K562 (cell line): ENCODE data around the gene MED22. TPM values are rescaled to one million over a fixed set of nuclear protein-coding genes. Genes with fewer than 3 reads are reported as not detected.

Experiments used
- ATAC-seq: fragments of 200-7000 bp; cut with Tn5 transposase; 3 replicates; pipeline ENCODE4 v1.9.1; 2020; ENCODE audit warnings: moderate library complexity
- BruUV-seq: library from RNA; stranded (reverse); fragments of 400-500 nt; replicated peaks from 2 replicates; lab custom pipeline; 2021; lab: Mats Ljungman, UMichigan
- CTCF ChIA-PET: fragments of 300-600 bp; formaldehyde crosslinking; extraction: SDS; loops from one replicate; lab custom pipeline; 2021; ENCODE audit warnings: low intra/inter-chr PET ratio; lab: Yijun Ruan, JAX
- POLR2A ChIA-PET: fragments of 300-600, 350-650 bp; sonication (Branson Sonifier 250); formaldehyde crosslinking; extraction: SDS; loops from one replicate; lab custom pipeline; 2021; ENCODE audit warnings: antibody characterized with exemption, inconsistent platforms; lab: Yijun Ruan, JAX
- DNase-seq, 4 experiments: peaks; one replicate each; pipeline versions ENCODE4 v3.0.0 to v3.0.0-alpha.2; 2011 to 2018; ENCODE audit warnings: low spot score in 3 of 4, mixed read lengths in 3 of 4; ENCODE audit errors: extremely low read depth in 1 of 4
- FAIRE-seq: peaks from 2 replicates; lab custom pipeline; 2011; peaks lifted over from hg19 to GRCh38; lab: Jason Lieb, UNC
- H2AFZ ChIP-seq: 2 replicates; pipeline ENCODE4 v1.6.0; 2011; ENCODE audit warnings: low read depth, low read length, control low read depth, inconsistent platforms
- H3K27ac ChIP-seq: fragments of 200-600 bp; 3 replicates; pipeline ENCODE4 v1.8.0; 2011; ENCODE audit warnings: low read depth, mild to moderate bottlenecking, control low read depth, inconsistent platforms, low read length, moderate library complexity, mixed read lengths; ENCODE audit errors: extremely low read depth
- H3K27me3 ChIP-seq, 2 experiments: fragments of 300-600 bp in 1 of 2; 2 replicates in 1 of 2; 3 replicates in 1 of 2; pipeline versions ENCODE4 v1.6.0 to v1.8.0; 2011; ENCODE audit warnings: inconsistent platforms in 2 of 2, low read length in 2 of 2, mild to moderate bottlenecking in 1 of 2, mixed read lengths in 1 of 2, moderate library complexity in 1 of 2; ENCODE audit not compliant: control insufficient read depth in 2 of 2, insufficient read depth in 2 of 2
- H3K36me3 ChIP-seq: fragments of 300-600 bp; 3 replicates; pipeline ENCODE4 v1.8.0; 2011; ENCODE audit warnings: mild to moderate bottlenecking, low read length, inconsistent platforms; ENCODE audit not compliant: control insufficient read depth, insufficient read depth
- H3K4me1 ChIP-seq, 2 experiments: fragments of 200-600 bp in 1 of 2; replicated peaks in 1 of 2; 2 replicates in 1 of 2; 3 replicates in 1 of 2; pipeline versions ENCODE4 v1.5.1 to v1.8.0; 2011; ENCODE audit warnings: inconsistent platforms in 2 of 2, low read length in 2 of 2, mild to moderate bottlenecking in 1 of 2, mixed read lengths in 1 of 2, moderate library complexity in 1 of 2; ENCODE audit not compliant: control insufficient read depth in 2 of 2, insufficient read depth in 2 of 2
- H3K4me2 ChIP-seq: 2 replicates; pipeline ENCODE4 v1.6.1; 2011; ENCODE audit warnings: low read length, control low read depth, inconsistent platforms, mixed read lengths; ENCODE audit not compliant: insufficient read depth
- H3K4me3 ChIP-seq: fragments of 200-600 bp; sonication (generic), shearing (Covaris generic); 2 replicates; pipeline ENCODE4 v1.5.1; 2016; ENCODE audit warnings: control low read depth, inconsistent platforms
- H3K79me2 ChIP-seq: fragments of 200-600 bp; 3 replicates; pipeline ENCODE4 v1.8.0; 2011; ENCODE audit warnings: low read length, inconsistent platforms; ENCODE audit not compliant: control insufficient read depth, insufficient read depth
- H3K9ac ChIP-seq, 2 experiments: 2 replicates each; pipeline versions ENCODE4 v1.6.0 to v1.6.1; 2011; ENCODE audit warnings: low read depth in 2 of 2, low read length in 2 of 2, control low read depth in 1 of 2, inconsistent platforms in 1 of 2, mild to moderate bottlenecking in 1 of 2, mixed read lengths in 1 of 2; ENCODE audit not compliant: insufficient read depth in 1 of 2
- H3K9me1 ChIP-seq: one replicate; pipeline ENCODE4 v1.6.0; 2011; ENCODE audit warnings: inconsistent platforms, mild to moderate bottlenecking, low read length, moderate library complexity; ENCODE audit not compliant: control insufficient read depth, insufficient read depth
- H3K9me3 ChIP-seq: replicated peaks from 2 replicates; pipeline ENCODE4 v1.5.1; 2011; ENCODE audit warnings: low read depth, low read length, inconsistent platforms; ENCODE audit not compliant: control insufficient read depth, insufficient read depth
- H4K20me1 ChIP-seq: replicated peaks from 2 replicates; pipeline ENCODE4 v1.6.1; 2011; ENCODE audit warnings: low read length, inconsistent platforms, mixed read lengths; ENCODE audit not compliant: control insufficient read depth, insufficient read depth
- BCL6 ChIP-seq: fragments of 250-450 bp; sonication (Bioruptor Pico); IDR thresholded peaks from 2 replicates; pipeline ENCODE4 v1.4.0; 2020
- E4F1 ChIP-seq: fragments of 250-450 bp; sonication (Bioruptor Pico); IDR thresholded peaks from 2 replicates; pipeline ENCODE4 v1.5.0; 2021; ENCODE audit warnings: mild to moderate bottlenecking, borderline replicate concordance
- FOXK2 ChIP-seq, 2 experiments: fragments of 450-650 bp; IDR thresholded peaks in 1 of 2; conservative IDR thresholded peaks in 1 of 2; 2 replicates each; pipeline ENCODE4 v1.6.1; 2016; ENCODE audit warnings: low read depth in 2 of 2, mild to moderate bottlenecking in 1 of 2
- MTA1 ChIP-seq: fragments of 450-650 bp; IDR thresholded peaks from 2 replicates; pipeline ENCODE4 v1.6.1; 2017; ENCODE audit warnings: borderline replicate concordance
- NFE2L1 ChIP-seq: fragments of 450-650 bp; IDR thresholded peaks from 2 replicates; pipeline ENCODE4 v1.6.1; 2016; ENCODE audit warnings: missing genetic modification characterization, low read depth, mild to moderate bottlenecking, missing compliant biosample characterization, moderate library complexity, borderline replicate concordance
- NR2F6 ChIP-seq: fragments of 450-650 bp; formaldehyde crosslinking; IDR thresholded peaks from 2 replicates; pipeline ENCODE4 v1.4.0; 2020; ENCODE audit warnings: mild to moderate bottlenecking
- PTBP1 ChIP-seq: fragments of 200-400 bp; formaldehyde crosslinking; IDR thresholded peaks from 2 replicates; pipeline ENCODE4 v1.6.1; 2017; ENCODE audit warnings: low read depth, low read length
- SLC30A9 ChIP-seq: fragments of 250-450 bp; sonication (Bioruptor Pico); IDR thresholded peaks from 2 replicates; pipeline ENCODE4 v1.8.0; 2022; ENCODE audit warnings: mild to moderate bottlenecking, moderate library complexity
- TGIF2 ChIP-seq: sonication (generic); formaldehyde crosslinking; IDR thresholded peaks from 2 replicates; pipeline ENCODE4 v1.8.1; 2022; ENCODE audit warnings: mild to moderate bottlenecking, missing genetic modification reagents, moderate library complexity
- TSC22D4 ChIP-seq: fragments of 450-650 bp; IDR thresholded peaks from 2 replicates; pipeline ENCODE4 v1.6.1; 2016; ENCODE audit warnings: missing genetic modification characterization, missing biosample characterization, control low read depth
- U2AF1 ChIP-seq: fragments of 200-400 bp; formaldehyde crosslinking; optimal IDR thresholded peaks from 2 replicates; pipeline ENCODE3; 2017; ENCODE audit warnings: mild to moderate bottlenecking, low read depth, low read length, moderate library complexity
- WHSC1 ChIP-seq: IDR thresholded peaks from one replicate; pipeline ENCODE4 v1.6.1; 2012; ENCODE audit warnings: low read length, control low read depth, inconsistent platforms
- YY1 ChIP-seq, 3 experiments: IDR thresholded peaks; 2 replicates each; pipeline ENCODE4 v1.6.1; 2011; ENCODE audit warnings: low read length in 2 of 3, mild to moderate bottlenecking in 2 of 3, moderate library complexity in 2 of 3, borderline replicate concordance in 1 of 3, control low read depth in 1 of 3, low read depth in 1 of 3; ENCODE audit not compliant: insufficient read depth in 3 of 3, insufficient replicate concordance in 2 of 3, control insufficient read depth in 1 of 3, insufficient read length in 1 of 3; ENCODE audit errors: extremely low read depth in 1 of 3
- ZKSCAN8 ChIP-seq: fragments of 200-800 bp; sonication (Bioruptor generic); IDR thresholded peaks from 2 replicates; pipeline ENCODE4 v1.6.1; 2016; ENCODE audit warnings: missing genetic modification characterization, missing compliant biosample characterization
- ZNF274 ChIP-seq: IDR thresholded peaks from 2 replicates; pipeline ENCODE4 v1.6.1; 2011; ENCODE audit warnings: low read depth, mild to moderate bottlenecking, low read length, moderate library complexity, borderline replicate concordance
- ZNF785 ChIP-seq: fragments of 250-450 bp; sonication (Bioruptor Pico); IDR thresholded peaks from 2 replicates; pipeline ENCODE4 v1.4.0; 2020; ENCODE audit warnings: mild to moderate bottlenecking
- WGBS: fragments of 100-300 bp; shearing (Covaris generic); methylation state at CpG from one replicate; pipeline ENCODE4 v1.1.6; 2016; ENCODE audit warnings: low coverage, mixed read lengths; ENCODE audit not compliant: insufficient coverage; ENCODE audit errors: missing lambda C conversion rate; 5-methylcytosine and 5-hydroxymethylcytosine counted together
- in situ Hi-C: fragments of 300-500 bp; cut with MboI; formaldehyde crosslinking; loops from 4 replicates; pipeline ENCODE4 v1.15.0; 2018; ENCODE audit warnings: inconsistent platforms, mixed read lengths
- intact Hi-C: fragments of 100-400 bp; cut with micrococcal nuclease; formaldehyde crosslinking; loops from 2 replicates; pipeline ENCODE4 v1.14.2; 2022
- polyA plus RNA-seq, 8 experiments: library from polyadenylated mRNA; depleted of rRNA in 4 of 8; stranded (reverse) in 5 of 8; unstranded in 3 of 8; fragments of >200 nt; fragmentation: Nextera tagmentation in 2 of 8; fragmentation: Illumina TruSeq in 1 of 8; extraction: Ambion mirVana in 2 of 8; extraction: Trizol in 1 of 8; gene quantifications; 2 replicates each; pipeline versions ENCODE4 v1.2.1 to v1.2.3, GENCODE V29; 2011 to 2014; ENCODE audit warnings: inconsistent platforms in 1 of 8, missing spikeins in 1 of 8
- total RNA-seq, 7 experiments: library from RNA; depleted of rRNA in 6 of 7; stranded (reverse); fragments of >200 nt in 6 of 7; fragmentation: Illumina TruSeq in 2 of 7; extraction: Trizol in 2 of 7; gene quantifications; 2 replicates each; pipeline versions ENCODE4 v1.2.1 to v1.2.3, GENCODE V29; 2011 to 2021; ENCODE audit warnings: low replicate concordance in 1 of 7
- TF ChIP-seq, protein P1 (sequence below), 2 experiments: fragments of 450-650 bp; conservative IDR thresholded peaks; 2 replicates each; pipeline ENCODE4 v1.6.1; 2017; ENCODE audit warnings: mild to moderate bottlenecking in 2 of 2, moderate library complexity in 2 of 2

Gene MED22
- total and polyA plus RNA-seq, 9 of the 15 experiments (the other 6 are each of a cell fraction or from before 2014, with no cell fraction given): 0.73 to 35.6 (median 22.3) TPM

DNA sequence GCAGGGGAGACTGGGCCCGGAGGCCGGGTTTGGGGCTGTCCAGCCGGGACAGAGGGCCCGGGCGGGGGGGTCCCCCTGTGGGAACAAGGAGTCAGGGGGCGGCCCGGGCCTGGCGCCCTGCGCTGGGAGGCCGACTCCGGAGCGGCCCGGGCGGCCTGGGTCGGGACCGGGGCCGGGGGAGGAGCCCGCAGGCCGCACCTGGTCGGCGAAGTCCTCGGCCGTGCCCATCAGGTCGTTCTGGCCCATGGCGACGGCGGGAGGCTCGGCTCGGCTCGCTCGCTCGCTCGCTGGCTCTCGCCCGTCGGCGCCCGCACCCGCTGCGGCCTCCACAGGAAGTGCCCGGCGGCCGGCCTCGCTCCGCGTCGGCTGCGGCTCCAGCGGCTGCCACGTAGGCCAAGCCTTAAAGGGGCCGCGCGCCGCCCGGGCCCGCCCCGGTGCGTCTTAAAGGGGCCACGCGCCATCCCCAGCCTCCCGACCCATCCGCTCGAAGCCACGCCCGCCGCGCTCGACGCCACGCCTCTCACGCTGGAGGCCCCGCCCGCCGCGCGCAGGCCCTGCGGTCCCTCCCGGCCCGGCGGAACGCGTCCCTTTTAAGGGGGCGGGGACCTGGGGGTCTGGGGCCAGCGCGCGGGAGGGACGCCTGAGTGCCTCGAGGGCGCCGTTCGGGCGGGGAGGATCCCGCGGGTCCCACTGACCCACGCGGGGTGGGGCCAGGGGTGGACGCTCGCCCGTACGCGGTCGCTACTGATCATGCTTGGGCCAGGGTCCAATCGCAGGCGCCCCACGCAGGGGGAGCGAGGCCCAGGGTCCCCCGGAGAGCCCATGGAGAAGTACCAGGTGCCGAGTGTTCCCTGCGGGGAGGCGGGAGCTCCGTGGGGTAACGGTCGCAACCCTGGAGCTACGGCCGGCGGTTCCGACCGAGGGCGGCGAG, 28.1 kb upstream of the MED22 start, which contains the start of the genes STKLD1 and SURF4:
TSS of gene STKLD1 (plus strand) at position 643 of the 931 bp plus-strand sequence. CDS start at position 751, 108 bp downstream.
TSS of gene SURF4 (minus strand) at position 337 of the 931 bp plus-strand sequence. CDS start at position 246, 91 bp downstream.
- under 1% methylated on average over 61 of the region's 120 CpGs for WGBS
- in situ Hi-C loops: no loop called here
- TF ChIP-seq NR2F6 (no peak), E4F1 (CRISPR knock-in tag) (no peak), SLC30A9 (CRISPR knock-in tag) (no peak), TSC22D4 (tag) (no peak), NFE2L1 (tag) (no peak), TGIF2 (CRISPR knock-in tag) (peak; percentile 91; the same call in 1 of the 2 replicates), FOXK2 (conservative IDR thresholded peaks at IDR 0.05 in 1 of 2, IDR thresholded peaks at IDR 0.05 in 1 of 2; ENCODE audit: low read depth in 2 of 2) (no peak), ZNF274 (no peak), YY1 (IDR thresholded peaks at IDR 0.05; ENCODE audit: borderline replicate concordance in 1 of 3, control insufficient read depth in 1 of 3, extremely low read depth in 1 of 3, insufficient read depth in 3 of 3, insufficient read length in 1 of 3, insufficient replicate concordance in 2 of 3, low read depth in 1 of 3, low read length in 2 of 3) (peak in 2 of 3 experiments; percentile 71 to 72), BCL6 (no peak), ZNF785 (CRISPR knock-in tag) (no peak), U2AF1 (peak; percentile 59), ZKSCAN8 (CRISPR knock-in tag) (no peak), PTBP1 (no peak), MTA1 (no peak), WHSC1 (no peak)
- TF ChIP-seq, protein P1, sequence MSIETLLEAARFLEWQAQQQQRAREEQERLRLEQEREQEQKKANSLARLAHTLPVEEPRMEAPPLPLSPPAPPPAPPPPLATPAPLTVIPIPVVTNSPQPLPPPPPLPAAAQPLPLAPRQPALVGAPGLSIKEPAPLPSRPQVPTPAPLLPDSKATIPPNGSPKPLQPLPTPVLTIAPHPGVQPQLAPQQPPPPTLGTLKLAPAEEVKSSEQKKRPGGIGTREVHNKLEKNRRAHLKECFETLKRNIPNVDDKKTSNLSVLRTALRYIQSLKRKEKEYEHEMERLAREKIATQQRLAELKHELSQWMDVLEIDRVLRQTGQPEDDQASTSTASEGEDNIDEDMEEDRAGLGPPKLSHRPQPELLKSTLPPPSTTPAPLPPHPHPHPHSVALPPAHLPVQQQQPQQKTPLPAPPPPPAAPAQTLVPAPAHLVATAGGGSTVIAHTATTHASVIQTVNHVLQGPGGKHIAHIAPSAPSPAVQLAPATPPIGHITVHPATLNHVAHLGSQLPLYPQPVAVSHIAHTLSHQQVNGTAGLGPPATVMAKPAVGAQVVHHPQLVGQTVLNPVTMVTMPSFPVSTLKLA (conservative IDR thresholded peaks at IDR 0.05): peak in 1 of 2 experiments; percentile 68; a peak in 2 of 4 replicates

More for the DNA sequence above, 28.1 kb upstream of the MED22 start, which contains the start of the genes STKLD1 and SURF4:
- H3K27me3 ChIP-seq: no peaks in the 10 kb centered on the region
- peaks cover 27% of the 10 kb centered on the region for H4K20me1 ChIP-seq
- H3K4me2 ChIP-seq: peak within 1 kb of the TSS; percentile 88
- FAIRE-seq: peak; percentile 65
- BruUV-seq: no TSS peak
- peaks cover 57% of the 10 kb centered on the region for H3K79me2 ChIP-seq
- ChIA-PET POLR2A (interaction anchor here (0.5 to 8.5 kb wide), 19 partner anchors 8 to 625 kb away, joined by 3 to 109 read pairs (median 4); partner anchors contain the start of genes MED22, RPL7A, SURF1 and SURF2), CTCF (interaction anchor here (0.9 kb wide), 1 partner anchor 19 kb away, joined by 4 read pairs; the partner anchor contains the start of gene SURF2)
- peak; percentile 91 for ATAC-seq
- H3K4me1 ChIP-seq: peaks cover 39 to 50% of the 10 kb centered on the region in 2 experiments; a peak in 4 of 5 replicates
- H3K36me3 ChIP-seq: peaks cover 31% of the 10 kb centered on the region
- peak within 1 kb of the TSS; percentile 97 to 99 for H3K9ac ChIP-seq
- H3K4me3 ChIP-seq: peak within 1 kb of the TSS; percentile 87
- peaks cover 13% of the 10 kb centered on the region for H3K9me1 ChIP-seq
- peak; percentile 97 to 99 (median 98) for DNase-seq
- intact Hi-C loops: no loop called here
- H3K27ac ChIP-seq: peak within 1 kb of the TSS; percentile 97
- H2AFZ ChIP-seq: peak within 1 kb of the TSS; percentile 92
- H3K9me3 ChIP-seq: no peaks in the 10 kb centered on the region
